Measurements from ENCODE around the gene ZC3H8.

ZC3H8 gene

DNA sequence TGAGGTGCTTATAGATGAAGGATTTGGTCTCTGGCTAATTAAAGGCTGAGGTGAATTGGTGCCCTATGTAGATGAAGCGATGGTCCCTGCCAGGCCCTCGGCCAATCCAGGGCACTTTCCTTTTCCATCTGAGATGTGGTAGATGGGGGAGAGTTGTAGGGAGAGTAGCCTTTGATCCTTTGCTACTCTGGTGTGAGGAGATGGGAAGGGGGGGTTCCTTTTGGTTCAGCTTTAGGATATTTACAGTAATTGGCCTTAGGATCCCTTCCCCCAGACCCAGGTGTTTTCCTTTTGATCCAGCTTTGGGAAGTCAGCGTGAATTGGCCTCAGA lies 5.4 kb upstream of the ZC3H8 start:
- in situ Hi-C loops (cut with MboI; ENCODE audit: low pct_unique_long_range_greater_than_20kb, low sequenced_read_pairs, unreplicated experiment): loop anchor here (25.0 kb wide), 2 partner anchors 327 to 373 kb away; partner anchors contain the start of genes ANAPC1, CHCHD5 and MERTK
- no peak for DNase-seq (ENCODE audit: low spot score)
- no peak for TF ChIP-seq CTCF (IDR thresholded peaks at IDR 0.05; ENCODE audit: extremely low read depth, insufficient read depth, missing control alignments)

DNA sequence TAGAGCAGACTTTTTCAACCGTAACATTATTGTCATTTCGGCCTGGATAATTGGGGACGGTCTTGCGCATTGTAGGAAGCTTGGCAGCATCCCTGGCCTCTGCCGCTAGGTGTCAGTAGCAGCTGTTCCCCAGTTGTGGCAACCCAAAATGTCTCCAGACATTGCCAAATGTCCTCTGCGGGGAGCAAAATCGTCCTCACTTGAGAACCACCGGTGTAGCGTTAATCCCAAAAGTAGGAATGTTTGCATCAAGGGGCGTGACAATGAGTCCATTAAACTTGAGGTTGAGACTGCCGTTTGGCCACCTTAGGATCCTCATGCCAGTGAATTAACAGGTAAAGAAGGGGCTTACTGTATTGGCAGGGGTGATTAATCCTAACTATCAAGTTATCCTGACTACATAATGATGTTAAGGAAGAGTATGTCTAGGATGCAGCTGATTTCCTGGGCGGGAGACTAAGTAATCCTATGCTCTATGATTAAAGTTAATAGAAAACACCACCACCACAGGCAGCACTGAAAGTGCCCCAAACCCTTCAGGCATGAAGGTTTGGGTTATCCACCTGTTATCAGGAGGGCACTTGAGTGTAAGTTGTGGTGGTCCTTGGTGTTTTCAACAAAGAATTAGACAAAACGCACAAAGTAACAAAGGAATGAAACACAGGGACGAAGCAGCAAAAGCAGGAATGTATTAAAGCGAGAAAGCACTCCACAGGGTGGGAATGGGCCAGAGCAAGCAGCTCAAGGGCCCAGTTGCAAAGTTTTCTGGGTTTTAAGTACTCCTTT lies 4.9 kb upstream of the ZC3H8 start:
- in situ Hi-C loops (cut with MboI; ENCODE audit: low pct_unique_long_range_greater_than_20kb, low sequenced_read_pairs, unreplicated experiment): loop anchor here (25.0 kb wide), 2 partner anchors 328 to 372 kb away; partner anchors contain the start of genes ANAPC1, CHCHD5 and MERTK
- TF ChIP-seq CTCF (IDR thresholded peaks at IDR 0.05; ENCODE audit: extremely low read depth, insufficient read depth, missing control alignments): peak; percentile 93
- peak; percentile 65 for DNase-seq (ENCODE audit: low spot score)

DNA sequence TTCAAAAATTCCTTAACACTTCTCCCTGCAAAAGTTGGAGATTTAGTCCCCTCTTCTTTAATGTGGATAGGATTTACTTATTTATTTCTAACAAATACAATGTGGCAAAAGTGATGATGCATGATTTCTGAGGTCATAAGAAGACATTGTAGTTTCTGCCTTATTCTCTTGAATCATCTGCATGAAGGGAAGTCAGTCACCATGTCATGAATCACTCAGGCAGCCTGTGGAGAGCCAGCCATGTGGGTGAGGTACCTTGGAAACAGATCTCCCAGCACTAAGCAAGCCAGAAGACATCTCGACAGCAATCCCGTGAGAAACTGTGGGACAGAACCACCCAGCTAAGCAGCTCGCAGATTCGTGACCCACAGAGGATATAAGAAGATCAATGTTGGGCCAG lies 2.7 kb upstream of the ZC3H8 start:
- in situ Hi-C loops (cut with MboI; ENCODE audit: low pct_unique_long_range_greater_than_20kb, low sequenced_read_pairs, unreplicated experiment): loop anchor here (25.0 kb wide), 2 partner anchors 330 to 370 kb away; partner anchors contain the start of genes ANAPC1, CHCHD5 and MERTK
- no peak for TF ChIP-seq CTCF (IDR thresholded peaks at IDR 0.05; ENCODE audit: extremely low read depth, insufficient read depth, missing control alignments)
- DNase-seq (ENCODE audit: low spot score): no peak

DNA sequence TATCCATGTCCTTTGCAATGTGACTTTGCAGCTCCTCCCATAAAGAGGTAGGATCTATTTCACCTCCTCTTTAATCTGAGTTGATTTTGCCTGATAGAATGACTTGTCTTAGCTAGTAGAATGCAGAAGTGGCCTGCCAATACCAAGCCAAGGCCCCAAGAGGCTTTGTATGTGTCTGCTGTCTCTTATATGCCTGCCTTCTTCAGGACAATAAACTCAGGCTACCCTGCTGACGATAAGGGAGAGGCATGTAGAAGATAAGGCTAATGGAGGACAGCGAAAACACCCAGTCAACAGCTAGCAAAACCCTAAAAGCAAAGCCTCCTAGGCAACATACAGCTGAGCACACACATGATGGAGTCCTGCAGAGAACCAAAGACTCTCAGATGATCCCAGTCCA lies 1.8 kb upstream of the ZC3H8 start:
- DNase-seq (ENCODE audit: low spot score): no peak
- in situ Hi-C loops (cut with MboI; ENCODE audit: low pct_unique_long_range_greater_than_20kb, low sequenced_read_pairs, unreplicated experiment): loop anchor here (25.0 kb wide), 2 partner anchors 331 to 369 kb away; partner anchors contain the start of genes ANAPC1, CHCHD5 and MERTK

DNA sequence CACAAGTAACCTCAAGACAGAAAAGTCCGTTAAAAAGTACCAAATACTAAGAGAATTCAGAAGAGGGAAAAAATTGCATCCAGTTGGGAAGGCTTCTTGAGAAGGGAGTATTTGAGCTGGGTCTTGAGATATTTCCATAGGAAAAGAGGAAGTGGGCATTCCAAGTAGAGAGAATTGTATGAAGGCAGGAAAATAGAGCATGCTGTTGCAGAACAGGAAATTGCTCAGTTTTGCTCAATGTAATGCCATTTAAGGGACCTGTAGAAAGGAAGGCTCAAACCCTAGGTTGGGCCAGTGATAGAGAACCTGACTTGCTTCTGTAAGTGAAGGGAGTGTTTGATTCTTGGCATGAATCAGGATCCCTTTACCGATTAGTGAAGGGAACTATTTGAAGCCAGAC lies 1.0 kb upstream of the ZC3H8 start:
- in situ Hi-C loops (cut with MboI; ENCODE audit: low pct_unique_long_range_greater_than_20kb, low sequenced_read_pairs, unreplicated experiment): loop anchor here (25.0 kb wide), 2 partner anchors 331 to 369 kb away; partner anchors contain the start of genes ANAPC1, CHCHD5 and MERTK

More for the DNA sequence above, 1.8 kb upstream of the ZC3H8 start:
- no peak for TF ChIP-seq CTCF (IDR thresholded peaks at IDR 0.05; ENCODE audit: extremely low read depth, insufficient read depth, missing control alignments)

More for the DNA sequence above, 1.0 kb upstream of the ZC3H8 start:
- DNase-seq (ENCODE audit: low spot score): no peak
- no peak for TF ChIP-seq CTCF (IDR thresholded peaks at IDR 0.05; ENCODE audit: extremely low read depth, insufficient read depth, missing control alignments)

All from GM13977 (cell line).